Measurements from ENCODE around the gene GLI3. TPM values are rescaled to one million over a fixed set of nuclear protein-coding genes. Genes with fewer than 3 reads are reported as not detected.

The GLI3 gene
- polyA plus RNA-seq (ENCODE audit: insufficient read length) = 10.8 TPM

GRCh38 chr7:42236976-42237810 lies at the start of gene GLI3:
Gene GLI3 (minus strand): TSS chr7:42237209. CDS start chr7:42223253, 13,956 bp downstream.
- peak; percentile 83 for DNase-seq (ENCODE audit: low read depth)

DNA sequence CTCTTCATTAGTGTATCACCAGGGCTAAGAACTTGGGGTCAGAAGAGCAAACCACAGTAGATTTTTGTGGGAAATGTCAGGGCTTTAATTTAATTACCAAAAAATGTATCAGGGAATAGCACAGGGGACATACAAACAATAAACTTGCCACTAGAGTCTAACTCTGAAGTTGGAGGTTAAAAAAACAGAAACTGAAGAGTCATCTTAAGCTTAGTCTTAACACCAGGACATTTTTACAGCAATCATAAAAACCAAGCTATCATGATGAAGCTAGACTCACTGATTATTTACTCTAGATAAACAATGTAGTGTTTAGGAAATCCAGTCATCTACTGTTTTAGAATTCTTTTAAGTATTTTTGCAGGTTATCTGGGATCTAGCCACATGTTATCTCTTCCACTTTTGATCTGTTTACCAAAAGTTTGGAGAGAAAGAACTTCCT lies 48.4 kb upstream of the GLI3 start:
- no peak for DNase-seq (ENCODE audit: low read depth)

GRCh38 chr7:42283553-42283952 lies 46.5 kb upstream of the GLI3 start:
- no peak for DNase-seq (ENCODE audit: low read depth)

GRCh38 chr7:42278344-42278743 lies 41.3 kb upstream of the GLI3 start:
- DNase-seq (ENCODE audit: low read depth) = no peak

- DNase-seq (ENCODE audit: low read depth) = no peak
Observed at GRCh38 chr7:42274053-42274452, 37.0 kb upstream of the GLI3 start.

- no peak for DNase-seq (ENCODE audit: low read depth)
Observed at GRCh38 chr7:42272793-42273665, 36.0 kb upstream of the GLI3 start.

DNA sequence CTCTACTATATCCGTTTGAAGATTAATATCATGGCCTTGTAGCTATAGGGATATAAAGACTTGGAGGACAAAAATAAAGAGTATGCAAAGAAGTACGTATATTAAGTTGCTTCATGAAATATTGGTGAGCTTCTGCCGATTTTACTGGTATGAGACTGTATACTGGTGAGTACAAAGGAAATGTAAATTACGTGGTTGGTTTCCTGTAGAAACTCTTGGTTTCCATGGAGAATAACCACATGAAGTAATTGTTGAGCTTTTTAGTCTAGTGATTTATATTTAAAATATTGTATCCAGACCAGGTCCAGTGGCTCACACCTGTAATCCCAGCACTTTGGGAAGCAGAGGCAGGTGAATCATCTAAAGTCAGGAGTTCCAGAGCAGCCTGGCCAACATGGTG lies 32.2 kb upstream of the GLI3 start:
- no peak for DNase-seq (ENCODE audit: low read depth)

DNA sequence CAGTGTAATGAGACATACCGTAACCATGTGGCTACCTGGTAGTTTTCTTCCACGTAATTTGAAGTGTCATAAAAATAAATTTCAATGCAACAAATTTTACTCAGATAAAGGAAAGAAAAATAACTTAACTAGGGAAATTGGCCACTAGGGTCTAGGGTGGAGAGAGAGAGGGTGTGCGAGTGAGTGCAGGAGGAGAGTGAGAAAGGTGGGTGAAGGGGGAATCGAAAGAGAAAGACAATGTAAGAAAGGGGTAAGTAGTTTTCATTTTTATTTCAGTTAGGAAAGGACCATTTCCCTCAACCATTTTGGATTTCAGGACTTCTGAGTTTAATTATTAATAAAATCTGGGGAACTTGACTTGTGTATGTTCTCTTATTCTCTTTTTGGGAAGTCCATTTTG lies 27.7 kb upstream of the GLI3 start:
- DNase-seq (ENCODE audit: low read depth) = no peak

DNA sequence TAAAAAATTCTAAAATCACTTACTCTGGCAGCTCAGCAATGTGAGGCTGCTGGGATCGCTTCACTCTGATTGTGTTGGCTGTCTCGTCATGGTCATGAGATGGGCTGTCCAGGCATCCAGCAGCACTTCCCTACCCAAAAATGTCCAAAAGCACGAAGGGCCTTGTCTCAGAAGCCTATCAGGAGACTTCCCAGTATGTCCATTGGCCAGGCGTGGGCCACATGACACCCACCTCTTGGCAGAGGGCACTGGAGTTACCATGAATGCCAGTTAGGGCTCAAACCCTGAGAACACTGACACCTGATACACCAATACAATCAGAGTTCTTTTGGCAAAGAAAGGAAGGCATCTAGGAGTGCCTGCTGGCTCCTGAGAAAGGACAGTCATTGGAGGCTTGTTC lies 27.0 kb upstream of the GLI3 start:
- no peak for DNase-seq (ENCODE audit: low read depth)

DNA sequence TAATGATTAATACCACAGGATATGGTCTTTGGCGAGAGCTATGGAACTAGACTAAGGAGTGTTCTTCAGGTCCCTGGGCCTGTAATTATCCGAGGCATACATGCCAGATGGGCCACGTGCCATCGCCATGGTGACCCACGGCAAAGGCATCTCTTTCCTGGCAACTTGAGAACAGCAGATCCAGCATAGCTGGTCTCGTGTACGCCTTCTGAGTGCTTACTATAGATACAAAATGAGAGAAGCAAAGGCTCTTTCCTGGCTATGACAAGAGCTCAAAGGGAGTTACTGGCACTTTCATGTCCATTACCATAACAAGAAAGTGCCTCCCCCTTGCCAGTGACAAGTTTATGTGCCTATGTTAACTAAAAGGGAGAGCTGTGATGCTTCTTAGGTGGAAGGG lies 26.0 kb upstream of the GLI3 start:
- DNase-seq (ENCODE audit: low read depth) = no peak

DNA sequence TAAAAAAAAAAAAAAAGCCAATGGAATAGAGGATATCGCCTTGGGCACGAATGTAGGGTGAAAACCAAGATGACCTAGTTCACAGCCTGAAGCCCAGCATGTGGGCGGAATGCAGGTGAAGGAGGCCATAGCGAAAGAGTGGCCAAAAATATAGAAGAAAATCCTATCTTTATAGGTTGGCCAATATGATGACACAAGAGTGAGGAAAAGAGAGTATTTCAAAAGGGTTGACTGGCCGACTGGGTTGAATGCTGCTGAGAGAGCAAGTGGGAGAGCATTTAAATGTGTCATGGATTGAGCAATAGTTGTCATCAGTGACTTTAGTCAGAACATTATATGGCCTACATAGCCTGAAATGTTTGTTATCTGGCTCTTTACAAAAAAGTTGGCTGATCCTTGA lies 17.2 kb upstream of the GLI3 start:
- no peak for DNase-seq (ENCODE audit: low read depth)

DNA sequence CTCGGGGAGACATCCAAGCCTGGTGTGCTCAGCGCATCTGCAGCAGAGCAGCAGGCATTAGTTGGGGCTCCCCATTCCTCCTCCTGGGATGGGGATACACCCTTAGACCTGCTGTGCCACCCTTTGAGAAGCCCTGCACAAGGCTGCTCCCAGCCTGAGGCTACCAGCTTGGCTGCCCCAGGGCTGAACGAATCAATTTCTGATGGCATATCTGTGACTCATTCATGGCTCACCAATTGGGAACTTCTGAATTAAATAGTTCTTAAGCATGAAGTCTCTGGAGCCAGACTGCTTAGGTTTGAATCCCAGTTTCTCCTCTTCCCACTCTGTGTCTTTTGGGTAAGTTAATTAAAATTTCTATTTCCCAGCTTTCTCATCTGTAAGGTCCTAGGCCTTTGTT lies 16.3 kb upstream of the GLI3 start:
- DNase-seq (ENCODE audit: low read depth) = no peak

- DNase-seq (ENCODE audit: low read depth) = no peak
Observed at GRCh38 chr7:42250411-42250810, 13.4 kb upstream of the GLI3 start.

GRCh38 chr7:42248579-42248978 lies 11.6 kb upstream of the GLI3 start:
- no peak for DNase-seq (ENCODE audit: low read depth)

DNA sequence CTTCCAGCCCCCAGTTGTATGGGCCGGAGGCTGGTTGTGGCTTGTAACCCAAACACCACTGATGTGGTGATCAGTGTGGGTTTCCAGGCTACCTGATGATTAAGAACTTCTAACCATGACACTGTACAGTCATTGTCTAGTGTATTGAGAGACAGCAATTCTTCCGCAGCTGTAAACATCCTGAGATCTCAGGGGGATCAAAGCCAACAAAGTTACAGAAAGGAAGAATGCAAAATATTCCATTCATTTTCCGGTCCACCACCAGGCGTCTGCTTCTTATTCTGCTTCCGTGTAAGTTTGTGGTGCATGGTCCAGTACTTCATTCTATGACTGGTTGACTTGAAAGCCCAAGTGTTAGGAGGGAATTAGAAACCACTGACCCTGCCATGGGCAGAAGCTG lies 10.3 kb upstream of the GLI3 start:
- no peak for DNase-seq (ENCODE audit: low read depth)

DNA sequence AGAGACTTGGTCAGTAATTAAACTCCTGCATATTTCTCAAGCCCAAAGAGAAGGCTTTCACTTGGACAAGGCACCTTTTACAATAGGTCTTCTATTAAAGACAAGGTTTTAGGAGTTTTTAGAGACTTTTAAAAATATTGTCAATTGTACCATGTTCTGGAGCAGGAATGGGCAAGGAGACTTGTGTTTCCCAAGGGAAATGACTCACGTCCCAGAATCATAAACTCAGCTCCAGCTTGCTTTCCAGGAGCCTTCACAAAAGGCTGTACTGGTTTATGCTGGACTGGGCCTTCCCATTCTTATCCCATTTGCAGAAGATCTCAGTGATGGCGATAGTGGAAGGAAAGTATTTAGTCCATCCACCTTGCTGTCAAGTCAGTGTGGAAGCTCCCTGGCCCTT lies 7.8 kb upstream of the GLI3 start:
- DNase-seq (ENCODE audit: low read depth) = no peak

GRCh38 chr7:42242381-42242780 lies 5.4 kb upstream of the GLI3 start:
- DNase-seq (ENCODE audit: low read depth) = no peak

GRCh38 chr7:42241424-42241823 lies 4.4 kb upstream of the GLI3 start:
- no peak for DNase-seq (ENCODE audit: low read depth)

GRCh38 chr7:42240416-42240815 lies 3.4 kb upstream of the GLI3 start:
- no peak for DNase-seq (ENCODE audit: low read depth)

DNA sequence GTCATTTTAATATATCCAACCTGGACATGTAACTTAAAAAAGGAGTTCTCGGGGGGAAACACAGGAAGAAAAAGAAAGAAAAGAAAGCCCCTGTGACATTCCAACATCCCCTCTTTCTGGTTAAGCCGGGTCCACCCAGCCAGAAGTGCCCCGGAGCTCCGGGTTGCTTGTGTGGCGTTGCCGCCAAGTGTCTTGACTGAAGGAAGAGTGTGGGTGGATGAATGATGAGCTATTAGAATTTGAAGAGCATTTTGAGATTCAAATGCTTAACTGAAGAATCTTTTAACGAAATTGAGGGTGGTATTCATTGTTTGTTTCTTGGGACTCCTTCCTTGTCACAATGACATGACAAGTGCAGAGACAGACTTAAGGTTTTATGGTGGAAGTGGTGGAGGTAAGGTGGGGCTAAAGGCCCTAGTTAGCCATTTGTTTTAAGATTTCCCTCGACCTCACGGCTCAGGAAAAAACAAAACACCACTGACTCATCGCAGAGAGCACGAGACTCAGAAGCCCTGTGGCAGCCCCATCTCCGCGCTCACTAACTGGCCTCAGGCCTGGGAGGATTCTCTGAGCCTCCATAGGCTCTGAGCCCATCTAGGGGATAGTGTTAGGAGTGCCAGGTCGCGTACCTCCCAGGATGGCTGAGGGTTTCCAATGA lies 1.8 kb upstream of the GLI3 start:
- DNase-seq (ENCODE audit: low read depth) = no peak

- DNase-seq (ENCODE audit: low read depth) = no peak
Observed at GRCh38 chr7:42237811-42238541, 967 bp upstream of the GLI3 start.

Data from forelimb muscle (tissue), 1 donor.